Lower leg skin (tissue), 4 donors: Measurements from ENCODE around the gene KIF4B. TPM values are rescaled to one million over a fixed set of nuclear protein-coding genes. Genes with fewer than 3 reads are reported as not detected.

ENCODE experiments used
- DNase-seq, 2 donors: peaks; one replicate each; pipeline ENCODE4 v3.0.0-alpha.2; 2019; ENCODE audit warnings: low spot score in 2 of 2
- H3K4me3 ChIP-seq: fragments of 200-600 bp; sonication (generic); 2 replicates; pipeline ENCODE4 v1.5.1; 2017; ENCODE audit warnings: mild to moderate bottlenecking, low read depth; ENCODE audit not compliant: poor library complexity, severe bottlenecking
- CTCF ChIP-seq, 3 donors: fragments of 450-650 bp; IDR thresholded peaks; one replicate each; pipeline ENCODE4 v1.5.1; 2016; ENCODE audit warnings: antibody characterized with exemption in 3 of 3, mild to moderate bottlenecking in 3 of 3, moderate library complexity in 2 of 3
- POLR2A ChIP-seq, 2 donors: fragments of 450-650 bp; IDR thresholded peaks; one replicate each; pipeline ENCODE4 v1.6.1; 2016 to 2017; ENCODE audit warnings: antibody characterized with exemption in 2 of 2, mild to moderate bottlenecking in 1 of 2, moderate library complexity in 1 of 2
- WGBS, 2 donors: methylation state at CpG; one replicate each; pipeline ENCODE4 v1.1.5; 2018; 5-methylcytosine and 5-hydroxymethylcytosine counted together
- intact Hi-C: fragments of 100-400 bp; cut with DNase I; formaldehyde crosslinking; loops from one replicate; pipeline ENCODE4 v1.15.0; 2023; ENCODE audit warnings: low total_unique reads
- total RNA-seq, 4 donors: library from RNA; depleted of rRNA; stranded (reverse); fragments of >200 nt; gene quantifications; one replicate each; pipeline ENCODE4 v1.1.0, GENCODE V29; 2016

Gene KIF4B
- total RNA-seq, 4 donors from 2014 or later: not detected

DNA sequence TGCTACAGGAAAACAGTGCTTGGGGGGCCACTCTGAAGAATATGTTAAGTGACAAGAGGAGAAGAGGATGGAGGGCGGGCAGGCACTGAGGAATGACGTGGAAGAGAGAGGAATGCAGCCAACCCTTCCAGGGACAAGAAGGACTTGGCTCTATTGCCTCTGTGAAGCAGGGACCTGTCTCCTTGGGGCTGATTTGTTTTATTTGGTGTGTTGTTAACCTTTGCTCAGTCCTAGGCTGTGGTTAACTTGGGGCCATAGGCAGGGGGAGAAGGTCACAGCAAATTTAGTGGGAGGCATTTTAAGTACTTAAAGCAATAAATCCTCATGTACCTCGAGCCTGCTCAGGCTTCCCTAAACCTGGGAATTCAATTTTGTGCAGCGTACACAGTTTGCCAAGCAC is 39.9 kb downstream of the KIF4B start:
- DNase-seq: no peak
- TF ChIP-seq POLR2A (IDR thresholded peaks at IDR 0.05): no peak
- no peak for TF ChIP-seq CTCF (IDR thresholded peaks at IDR 0.05)
- H3K4me3 ChIP-seq: no peak overlapping the region
- intact Hi-C loops: no loop called here
- 21 to 22% methylated on average over 4 of the region's 4 CpGs for WGBS, 2 donors

GRCh38 chr5:155056644-155057269 is 43.2 kb downstream of the KIF4B start:
- DNase-seq: no peak
- no peak overlapping the region for H3K4me3 ChIP-seq
- 26 to 48% methylated on average over 8 of the region's 8 CpGs for WGBS, 2 donors
- TF ChIP-seq POLR2A (IDR thresholded peaks at IDR 0.05): no peak
- no peak for TF ChIP-seq CTCF (IDR thresholded peaks at IDR 0.05)
- intact Hi-C loops: no loop called here

GRCh38 chr5:155057626-155058025 is 44.1 kb downstream of the KIF4B start:
- WGBS, 2 donors: 72 to 87% methylated on average over 1 of the region's 1 CpG
- no peak for TF ChIP-seq CTCF (IDR thresholded peaks at IDR 0.05)
- TF ChIP-seq POLR2A (IDR thresholded peaks at IDR 0.05): no peak
- intact Hi-C loops: no loop called here
- H3K4me3 ChIP-seq: no peak overlapping the region
- no peak for DNase-seq

DNA sequence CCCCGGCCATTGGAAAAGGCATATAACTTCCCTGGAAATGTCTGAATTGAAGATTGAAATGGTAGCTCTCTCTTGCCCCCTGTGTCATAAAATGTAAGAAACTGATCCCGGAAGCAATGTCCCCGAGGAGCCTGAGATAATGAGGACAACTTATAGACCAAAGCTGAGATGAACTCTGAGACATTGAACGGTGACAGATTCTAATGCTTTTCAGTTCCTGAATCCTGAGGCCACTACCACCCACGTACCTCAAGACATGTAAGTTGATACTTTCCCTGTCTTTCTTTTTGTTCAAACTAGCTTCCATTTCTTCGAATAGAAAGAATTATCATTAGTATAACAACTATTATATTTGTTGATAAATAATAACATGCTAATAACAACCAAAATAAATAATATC is 51.0 kb downstream of the KIF4B start:
- TF ChIP-seq CTCF (IDR thresholded peaks at IDR 0.05): no peak
- TF ChIP-seq POLR2A (IDR thresholded peaks at IDR 0.05): no peak
- no peak overlapping the region for H3K4me3 ChIP-seq
- intact Hi-C loops: no loop called here
- DNase-seq: no peak
- 62 to 68% methylated on average over 6 of the region's 6 CpGs for WGBS, 2 donors

DNA sequence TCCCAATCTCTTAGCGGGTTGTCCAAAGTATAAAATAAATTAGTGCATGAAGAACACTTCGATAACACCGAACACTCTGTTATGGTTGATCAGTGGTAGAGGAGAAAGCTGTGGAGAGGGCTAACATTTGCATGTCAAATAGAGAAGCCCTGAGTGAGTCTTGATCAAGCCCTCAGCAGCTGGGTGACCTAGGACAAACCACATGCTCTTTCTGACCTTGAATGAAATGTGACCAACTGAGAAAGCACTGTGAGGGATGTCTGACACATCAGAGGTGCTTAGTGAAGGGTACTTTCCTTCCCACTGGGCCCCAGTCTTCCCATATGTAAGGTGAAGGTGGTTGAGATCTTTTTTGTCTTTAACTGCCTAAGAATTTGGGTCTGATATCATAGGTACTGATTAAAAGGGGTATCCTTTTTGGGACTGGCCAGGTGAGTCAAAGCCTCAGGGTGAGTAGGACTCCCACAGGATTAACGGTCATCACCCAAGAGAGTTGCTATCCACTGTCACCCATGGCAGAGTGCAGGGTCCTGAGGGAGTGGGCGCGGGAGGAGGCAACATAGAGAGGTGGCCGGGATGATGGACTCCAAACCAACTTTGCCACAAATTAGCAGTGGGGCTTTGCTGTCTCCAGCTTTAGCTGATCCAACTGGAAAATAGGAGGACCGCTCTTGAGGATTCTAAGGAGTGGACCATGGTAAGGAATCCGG is 53.5 kb downstream of the KIF4B start:
- intact Hi-C loops: no loop called here
- 92% methylated on average over 9 of the region's 9 CpGs for WGBS, 2 donors
- TF ChIP-seq POLR2A (IDR thresholded peaks at IDR 0.05) (no peak), CTCF (IDR thresholded peaks at IDR 0.05) (no peak)
- no peak for DNase-seq
- no peak overlapping the region for H3K4me3 ChIP-seq

Other genes starting within 250 kb of the KIF4B start
- 10 to 100 TPM; 20.2 to 72.8 (median 47.3) TPM for gene FAXDC2, start 163.2 kb upstream of the KIF4B start, total RNA-seq
- gene CNOT8, start 155.1 kb upstream of the KIF4B start, total RNA-seq: 10 to 100 TPM; 47.8 to 92.9 (median 65.4) TPM
- 10 to 100 TPM; 16.7 to 20.5 (median 18.9) TPM for gene GEMIN5, start 75.5 kb upstream of the KIF4B start, total RNA-seq
- gene MRPL22, start 72.7 kb upstream of the KIF4B start, total RNA-seq: 10 to 100 TPM; 19.1 to 24.4 (median 22.2) TPM